ENCODE results near the gene SCRN2. TPM values are rescaled to one million over a fixed set of nuclear protein-coding genes. Genes with fewer than 3 reads are reported as not detected.

The SCRN2 gene
- total RNA-seq, 1 donor from 2014 or later, result 24.3 TPM

GRCh38 chr17:47803751-47804150 lies 37.3 kb downstream of the SCRN2 start:
- peaks cover 6% of the 10 kb centered on the region for H3K36me3 Mint-ChIP-seq (ENCODE audit: low read depth)
- H3K4me1 Mint-ChIP-seq, result peaks cover 3% of the 10 kb centered on the region
- no peaks in the 10 kb centered on the region for H3K9me3 Mint-ChIP-seq
- peaks cover 2% of the 10 kb centered on the region for H3K27me3 Mint-ChIP-seq
- no peak for DNase-seq
- H3K4me3 Mint-ChIP-seq, result no peak overlapping the region
- H3K27ac Mint-ChIP-seq, result no peak overlapping the region
- intact Hi-C loops (cut with micrococcal nuclease), result loop anchor here (2.0 kb wide), 1 partner anchor 27 kb away; no protein-coding TSS in a partner anchor

GRCh38 chr17:47803201-47803600 lies 37.9 kb downstream of the SCRN2 start:
- H3K4me1 Mint-ChIP-seq, result peaks cover 3% of the 10 kb centered on the region
- H3K27me3 Mint-ChIP-seq, result peaks cover 2% of the 10 kb centered on the region
- intact Hi-C loops (cut with micrococcal nuclease), result loop anchor here (2.0 kb wide), 1 partner anchor 26 kb away; no protein-coding TSS in a partner anchor
- peaks cover 6% of the 10 kb centered on the region for H3K36me3 Mint-ChIP-seq (ENCODE audit: low read depth)
- H3K9me3 Mint-ChIP-seq, result no peaks in the 10 kb centered on the region
- DNase-seq, result no peak
- no peak overlapping the region for H3K27ac Mint-ChIP-seq
- H3K4me3 Mint-ChIP-seq, result no peak overlapping the region

GRCh38 chr17:47802341-47803022 lies 38.6 kb downstream of the SCRN2 start:
- intact Hi-C loops (cut with micrococcal nuclease), result loop anchor here (1.0 to 2.0 kb wide), 3 partner anchors 26 to 138 kb away; no protein-coding TSS in a partner anchor
- Mint-ChIP-seq H3K4me3 (no peak overlapping the region), H3K27me3 (peaks cover 5% of the 10 kb centered on the region), H3K27ac (no peak overlapping the region), H3K9me3 (no peaks in the 10 kb centered on the region), H3K4me1 (peaks cover 3% of the 10 kb centered on the region), H3K36me3 (ENCODE audit: low read depth) (peaks cover 1% of the 10 kb centered on the region)
- peak; percentile 87 for DNase-seq

- Mint-ChIP-seq H3K27ac (no peak overlapping the region), H3K36me3 (ENCODE audit: low read depth) (no peaks in the 10 kb centered on the region), H3K4me1 (peaks cover 3% of the 10 kb centered on the region), H3K4me3 (no peak overlapping the region), H3K27me3 (peaks cover 7% of the 10 kb centered on the region), H3K9me3 (no peaks in the 10 kb centered on the region)
- intact Hi-C loops (cut with micrococcal nuclease), result loop anchor here (1.0 to 2.0 kb wide), 3 partner anchors 25 to 138 kb away; no protein-coding TSS in a partner anchor
- no peak for DNase-seq
Measured at GRCh38 chr17:47801906-47802305, 39.2 kb downstream of the SCRN2 start.

- H3K36me3 Mint-ChIP-seq (ENCODE audit: low read depth), result no peaks in the 10 kb centered on the region
Measured at GRCh38 chr17:47801176-47801765, 39.8 kb downstream of the SCRN2 start.

GRCh38 chr17:47800686-47801085 lies 40.4 kb downstream of the SCRN2 start:
- intact Hi-C loops (cut with micrococcal nuclease), result no loop called here
- no peaks in the 10 kb centered on the region for H3K9me3 Mint-ChIP-seq
- no peak for DNase-seq

More at GRCh38 chr17:47801176-47801765, 39.8 kb downstream of the SCRN2 start:
- DNase-seq, result no peak
- peaks cover 3% of the 10 kb centered on the region for H3K4me1 Mint-ChIP-seq
- intact Hi-C loops (cut with micrococcal nuclease), result no loop called here
- no peaks in the 10 kb centered on the region for H3K9me3 Mint-ChIP-seq
- H3K27ac Mint-ChIP-seq, result no peak overlapping the region
- no peak overlapping the region for H3K4me3 Mint-ChIP-seq
- H3K27me3 Mint-ChIP-seq, result peaks cover 7% of the 10 kb centered on the region

GRCh38 chr17:47797797-47798196 lies 43.3 kb downstream of the SCRN2 start:
- H3K27ac Mint-ChIP-seq, result no peak overlapping the region
- peaks cover 28% of the 10 kb centered on the region for H3K27me3 Mint-ChIP-seq
- no peak overlapping the region for H3K4me3 Mint-ChIP-seq
- DNase-seq, result peak; percentile 58
- no peaks in the 10 kb centered on the region for H3K9me3 Mint-ChIP-seq
- H3K4me1 Mint-ChIP-seq, result peaks cover 3% of the 10 kb centered on the region
- H3K36me3 Mint-ChIP-seq (ENCODE audit: low read depth), result no peaks in the 10 kb centered on the region
- intact Hi-C loops (cut with micrococcal nuclease), result no loop called here

More at GRCh38 chr17:47800686-47801085, 40.4 kb downstream of the SCRN2 start:
- no peaks in the 10 kb centered on the region for H3K36me3 Mint-ChIP-seq (ENCODE audit: low read depth)
- no peak overlapping the region for H3K4me3 Mint-ChIP-seq
- peaks cover 7% of the 10 kb centered on the region for H3K27me3 Mint-ChIP-seq
- no peak overlapping the region for H3K27ac Mint-ChIP-seq
- peaks cover 3% of the 10 kb centered on the region for H3K4me1 Mint-ChIP-seq

GRCh38 chr17:47792979-47793378 lies 48.1 kb downstream of the SCRN2 start:
- Mint-ChIP-seq H3K27ac (no peak overlapping the region), H3K27me3 (peaks cover 64% of the 10 kb centered on the region)

GRCh38 chr17:47792457-47792856 lies 48.6 kb downstream of the SCRN2 start:
- Mint-ChIP-seq H3K36me3 (ENCODE audit: low read depth) (no peaks in the 10 kb centered on the region), H3K9me3 (no peaks in the 10 kb centered on the region), H3K4me3 (no peak overlapping the region), H3K27me3 (peaks cover 65% of the 10 kb centered on the region), H3K27ac (no peak overlapping the region), H3K4me1 (peaks cover 8% of the 10 kb centered on the region)
- no peak for DNase-seq
- intact Hi-C loops (cut with micrococcal nuclease), result loop anchor here (5.0 kb wide), 1 partner anchor 55 kb away; no protein-coding TSS in a partner anchor

More at GRCh38 chr17:47792979-47793378, 48.1 kb downstream of the SCRN2 start:
- H3K4me3 Mint-ChIP-seq, result no peak overlapping the region
- no peaks in the 10 kb centered on the region for H3K9me3 Mint-ChIP-seq
- H3K36me3 Mint-ChIP-seq (ENCODE audit: low read depth), result no peaks in the 10 kb centered on the region
- H3K4me1 Mint-ChIP-seq, result peaks cover 8% of the 10 kb centered on the region
- intact Hi-C loops (cut with micrococcal nuclease), result loop anchor here (5.0 kb wide), 1 partner anchor 56 kb away; no protein-coding TSS in a partner anchor
- no peak for DNase-seq

- intact Hi-C loops (cut with micrococcal nuclease), result loop anchor here (5.0 kb wide), 1 partner anchor 54 kb away; no protein-coding TSS in a partner anchor
- H3K27me3 Mint-ChIP-seq, result peaks cover 65% of the 10 kb centered on the region
Measured at GRCh38 chr17:47791025-47791424, 50.0 kb downstream of the SCRN2 start.

GRCh38 chr17:47789611-47790561 lies 51.2 kb downstream of the SCRN2 start:
- intact Hi-C loops (cut with micrococcal nuclease), result loop anchor here (5.0 kb wide), 1 partner anchor 53 kb away; no protein-coding TSS in a partner anchor
- Mint-ChIP-seq H3K9me3 (no peaks in the 10 kb centered on the region), H3K4me3 (peak overlapping the region; percentile 69)

More at GRCh38 chr17:47791025-47791424, 50.0 kb downstream of the SCRN2 start:
- no peaks in the 10 kb centered on the region for H3K9me3 Mint-ChIP-seq
- no peak overlapping the region for H3K27ac Mint-ChIP-seq
- peaks cover 8% of the 10 kb centered on the region for H3K4me1 Mint-ChIP-seq
- H3K36me3 Mint-ChIP-seq (ENCODE audit: low read depth), result no peaks in the 10 kb centered on the region
- peak overlapping the region; percentile 69 for H3K4me3 Mint-ChIP-seq
- no peak for DNase-seq

More at GRCh38 chr17:47789611-47790561, 51.2 kb downstream of the SCRN2 start:
- Mint-ChIP-seq H3K27ac (no peak overlapping the region), H3K4me1 (peaks cover 8% of the 10 kb centered on the region), H3K36me3 (ENCODE audit: low read depth) (no peaks in the 10 kb centered on the region), H3K27me3 (peaks cover 65% of the 10 kb centered on the region)
- DNase-seq, result peak; percentile 85
